Ectodermal cell (in vitro differentiated cells): ENCODE results near the gene PARPBP.
"Not testable (repeated sequence)": the region's sequence is repeated elsewhere in the genome, so short reads cannot be mapped to it uniquely, and the experiment has no call there.

Experiments
- H3K27ac ChIP-seq: 2 replicates; pipeline ENCODE4 v1.7.0; 2013; ENCODE audit warnings: mild to moderate bottlenecking, low read depth, low read length; ENCODE audit not compliant: insufficient read depth, poor library complexity, severe bottlenecking
- H3K27me3 ChIP-seq: 2 replicates; pipeline ENCODE4 v1.7.0; 2013; ENCODE audit warnings: mild to moderate bottlenecking, low read length; ENCODE audit not compliant: insufficient read depth, control insufficient read depth, poor library complexity, severe bottlenecking
- H3K36me3 ChIP-seq: one replicate; pipeline ENCODE4 v1.7.0; 2013; ENCODE audit warnings: low read length; ENCODE audit not compliant: control insufficient read depth, insufficient read depth
- H3K4me1 ChIP-seq: one replicate; pipeline ENCODE4 v1.7.0; 2013; ENCODE audit warnings: low read length; ENCODE audit not compliant: control insufficient read depth, insufficient read depth
- H3K4me3 ChIP-seq: 2 replicates; pipeline ENCODE4 v1.7.0; 2013; ENCODE audit warnings: low read depth, low read length, control low read depth; ENCODE audit not compliant: insufficient read depth
- H3K9me3 ChIP-seq: 2 replicates; pipeline ENCODE4 v1.7.0; 2013; ENCODE audit warnings: mild to moderate bottlenecking, low read length, moderate library complexity; ENCODE audit not compliant: control insufficient read depth
- WGBS, 2 experiments: methylation state at CpG; one replicate each; pipeline ENCODE4 v1.1.7; 2013; ENCODE audit warnings: missing lambda C conversion rate in 2 of 2; 5-methylcytosine and 5-hydroxymethylcytosine counted together

Gene PARPBP

DNA sequence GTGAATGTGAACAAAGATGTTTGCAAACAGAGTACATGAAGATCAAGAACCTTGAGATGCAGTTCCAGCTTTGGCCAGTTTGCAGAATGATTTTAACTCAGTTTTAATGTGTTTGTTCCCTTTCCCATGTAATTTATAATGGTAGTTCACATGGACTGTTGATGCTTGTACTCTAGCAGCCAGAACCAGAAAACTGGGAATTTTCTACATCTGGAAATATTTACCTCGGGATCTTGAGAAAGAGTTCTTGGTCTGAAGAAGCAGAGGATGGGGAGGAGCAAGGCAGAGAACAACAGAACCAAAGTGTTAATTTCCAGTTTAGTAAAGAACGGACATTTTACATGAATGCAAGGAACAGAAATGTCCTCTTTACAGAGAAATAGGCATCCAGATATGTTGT lies 114.6 kb downstream of the PARPBP start:
- Histone ChIP-seq H3K4me3 (no peak overlapping the region), H3K27me3 (no peaks in the 10 kb centered on the region), H3K27ac (no peak overlapping the region), H3K36me3 (no peaks in the 10 kb centered on the region), H3K9me3 (no peaks in the 10 kb centered on the region), H3K4me1 (no peaks in the 10 kb centered on the region)
- 95 to 97% methylated on average over 2 of the region's 2 CpGs for WGBS, 2 experiments

GRCh38 chr12:102240859-102241258 lies 120.9 kb downstream of the PARPBP start:
- H3K27ac ChIP-seq, H3K36me3 ChIP-seq, H3K27me3 ChIP-seq, H3K9me3 ChIP-seq, H3K4me3 ChIP-seq, H3K4me1 ChIP-seq: not testable (repeated sequence)
- WGBS, 2 experiments = 92 to 98% methylated on average over 2 of the region's 2 CpGs
